AG10803 (cell line): ENCODE data around the gene LCE3D.
A peak's percentile ranks its signal among the peaks of the same experiment; 100 is the strongest.
"Not testable (repeated sequence)": the region's sequence is repeated elsewhere in the genome, so short reads cannot be mapped to it uniquely, and the experiment has no call there.

Experiments
- DNase-seq: peaks from one replicate; pipeline ENCODE4 v3.0.0; 2010; ENCODE audit warnings: low read depth
- H3K4me3 ChIP-seq: 2 replicates; pipeline ENCODE4 v1.5.1; 2011; ENCODE audit warnings: mild to moderate bottlenecking, low read length, control low read depth
- CTCF ChIP-seq: conservative IDR thresholded peaks from 2 replicates; pipeline ENCODE4 v1.5.1; 2011; ENCODE audit warnings: mild to moderate bottlenecking, low read length, control low read depth, inconsistent platforms

LCE3D gene

DNA sequence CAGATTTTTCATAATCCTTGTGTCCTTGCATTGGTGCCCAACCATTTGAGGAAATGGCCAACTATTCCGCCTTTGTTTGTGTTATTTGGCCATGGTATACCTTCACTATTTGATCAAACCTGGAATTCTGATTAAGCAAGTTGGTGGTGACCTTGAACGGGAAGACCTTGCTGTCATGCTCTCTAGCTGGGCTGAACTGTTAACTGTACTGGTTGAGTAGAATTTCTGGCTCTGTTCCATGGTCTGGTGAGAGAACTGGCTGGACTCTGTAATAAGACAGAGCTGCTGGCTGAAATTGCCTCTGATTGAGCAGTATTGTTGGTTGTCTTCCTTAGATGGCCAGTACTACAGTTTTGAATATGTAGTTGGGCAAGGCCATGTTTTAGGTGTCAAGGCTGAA, 16.7 kb upstream of the LCE3D start:
- DNase-seq: no peak
- H3K4me3 ChIP-seq: no peak overlapping the region

GRCh38 chr1:152585586-152585985, 5.3 kb upstream of the LCE3D start:
- DNase-seq: no peak
- no peak overlapping the region for H3K4me3 ChIP-seq
- no peak for TF ChIP-seq CTCF

More for the DNA sequence above, 16.7 kb upstream of the LCE3D start:
- no peak for TF ChIP-seq CTCF

DNA sequence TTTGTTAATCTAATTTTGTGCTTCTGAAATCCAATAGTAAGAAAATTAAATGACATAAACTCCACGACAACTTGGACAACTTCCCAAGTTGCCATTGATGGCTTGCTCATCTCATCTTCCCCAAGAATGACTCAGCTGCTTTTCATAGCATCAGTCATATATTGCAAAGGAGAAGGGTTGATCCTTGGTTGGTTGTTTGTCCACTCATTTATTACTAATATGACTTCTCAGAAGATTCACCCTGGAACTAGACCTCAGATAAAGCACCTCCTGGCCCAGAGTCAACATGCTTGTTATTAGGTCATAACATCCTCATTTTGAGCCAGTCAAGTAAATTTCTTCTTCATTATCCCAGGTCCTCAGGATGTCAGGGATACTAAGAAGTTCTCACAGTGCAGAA, 2.3 kb upstream of the LCE3D start:
- no peak overlapping the region for H3K4me3 ChIP-seq
- no peak for TF ChIP-seq CTCF
- no peak for DNase-seq

DNA sequence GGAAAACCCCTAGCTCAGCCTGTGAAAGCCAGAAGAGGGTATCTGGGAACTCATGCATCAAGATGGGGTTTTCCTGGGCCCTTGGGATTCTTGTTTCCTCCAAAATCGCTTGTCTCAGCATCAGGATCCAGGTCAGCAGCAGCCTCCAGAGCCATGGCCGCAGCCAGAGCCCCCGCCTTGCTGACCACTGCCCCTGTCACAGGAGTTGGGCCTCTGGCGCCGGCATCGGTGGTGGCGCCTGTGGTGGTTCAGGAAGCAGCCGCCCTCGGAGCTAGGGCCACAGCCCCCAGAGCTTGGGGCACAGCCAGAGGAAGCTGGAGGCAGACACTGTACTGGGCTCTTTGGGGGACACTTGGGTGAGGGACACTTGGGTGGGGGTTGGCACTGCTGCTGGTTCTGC, 790 bp downstream of the LCE3D start:
- DNase-seq, H3K4me3 ChIP-seq: not testable (repeated sequence)

GRCh38 chr1:152577168-152577567, 3.1 kb downstream of the LCE3D start:
- no peak for TF ChIP-seq CTCF
- DNase-seq: peak; percentile 28
- H3K4me3 ChIP-seq: no peak overlapping the region

GRCh38 chr1:152566681-152567080, 13.6 kb downstream of the LCE3D start, which contains the start of gene LCE3E:
LCE3E (minus strand) TSS chr1:152566780; CDS start chr1:152566208, 572 bp downstream.
- H3K4me3 ChIP-seq: no peak within 1 kb of the TSS
- TF ChIP-seq CTCF: no peak
- DNase-seq: no peak

DNA sequence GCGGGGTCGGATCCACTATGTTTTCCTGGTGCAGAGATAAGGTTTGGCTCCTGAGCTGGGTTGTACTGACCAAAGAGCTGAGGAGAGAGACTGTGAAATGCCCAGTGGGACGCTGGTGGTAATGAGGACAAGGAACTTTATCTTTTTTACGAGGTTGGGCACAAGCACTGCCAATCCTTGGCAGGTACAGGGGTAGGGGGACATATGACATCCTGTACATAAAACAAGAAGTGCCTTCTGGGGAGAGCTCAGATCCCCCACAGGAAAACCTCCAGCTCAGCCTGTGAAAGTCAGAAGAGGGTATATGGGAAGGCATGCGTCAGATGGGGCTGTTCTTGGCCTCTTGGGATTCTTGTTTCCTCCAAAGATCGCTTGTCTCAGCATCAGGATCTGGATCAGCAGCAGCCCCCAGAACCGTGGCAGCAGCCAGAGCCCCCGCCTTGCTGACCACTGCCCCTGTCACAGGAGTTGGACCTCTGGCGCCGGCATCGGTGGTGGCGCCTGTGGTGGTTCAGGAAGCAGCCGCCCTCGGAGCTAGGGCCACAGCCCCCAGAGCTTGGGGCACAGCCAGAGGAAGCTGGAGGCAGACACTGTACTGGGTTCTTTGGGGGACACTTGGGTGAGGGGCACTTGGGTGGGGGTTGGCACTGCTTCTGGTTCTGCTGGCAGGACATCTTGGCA, 14.6 kb downstream of the LCE3D start:
- no peak for TF ChIP-seq CTCF
- H3K4me3 ChIP-seq: no peak overlapping the region
- no peak for DNase-seq
